Measurements from ENCODE around the gene TINCR. TPM values are rescaled to one million over a fixed set of nuclear protein-coding genes. Genes with fewer than 3 reads are reported as not detected.

Gene TINCR
- total RNA-seq, 3 donors from 2014 or later (not counting 1 experiment from before 2014, with no cell fraction given): 1.6 to 2.2 (median 1.7) TPM

DNA sequence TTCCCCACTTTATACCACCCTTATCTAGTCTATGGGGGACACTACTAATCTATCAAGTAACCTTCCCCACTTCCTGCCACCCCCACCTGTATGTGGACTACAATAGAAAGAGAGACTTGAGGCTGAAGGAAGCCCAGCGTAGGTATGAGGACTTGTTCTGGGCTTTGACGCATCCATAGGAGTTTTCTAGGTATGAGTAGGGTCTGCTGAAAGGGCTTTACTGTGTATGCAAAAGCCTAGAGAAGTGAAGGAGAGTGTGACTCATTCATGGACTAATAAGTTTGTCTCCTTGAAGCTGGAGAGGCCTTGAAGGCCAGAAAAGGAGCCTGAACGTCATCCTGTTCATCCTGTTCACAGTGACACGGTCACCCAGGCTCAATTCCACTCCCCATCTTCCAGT lies 21.8 kb downstream of the TINCR start:
- no peaks in the 10 kb centered on the region for H3K4me1 Mint-ChIP-seq
- Histone ChIP-seq H3K4me1 (ENCODE audit: control insufficient read depth, insufficient read depth, low read length) (no peaks in the 10 kb centered on the region), H3K36me3 (ENCODE audit: control insufficient read depth, insufficient read depth, low read length) (no peaks in the 10 kb centered on the region), H3K4me3 (ENCODE audit: low read length) (no peak overlapping the region), H3K27me3 (ENCODE audit: control insufficient read depth, insufficient read depth, low read length) (no peaks in the 10 kb centered on the region), H3K9me3 (ENCODE audit: control insufficient read depth, insufficient read depth, low read length) (no peaks in the 10 kb centered on the region), H3K27ac (ENCODE audit: low read length) (no peak overlapping the region)
- TF ChIP-seq, protein P1, sequence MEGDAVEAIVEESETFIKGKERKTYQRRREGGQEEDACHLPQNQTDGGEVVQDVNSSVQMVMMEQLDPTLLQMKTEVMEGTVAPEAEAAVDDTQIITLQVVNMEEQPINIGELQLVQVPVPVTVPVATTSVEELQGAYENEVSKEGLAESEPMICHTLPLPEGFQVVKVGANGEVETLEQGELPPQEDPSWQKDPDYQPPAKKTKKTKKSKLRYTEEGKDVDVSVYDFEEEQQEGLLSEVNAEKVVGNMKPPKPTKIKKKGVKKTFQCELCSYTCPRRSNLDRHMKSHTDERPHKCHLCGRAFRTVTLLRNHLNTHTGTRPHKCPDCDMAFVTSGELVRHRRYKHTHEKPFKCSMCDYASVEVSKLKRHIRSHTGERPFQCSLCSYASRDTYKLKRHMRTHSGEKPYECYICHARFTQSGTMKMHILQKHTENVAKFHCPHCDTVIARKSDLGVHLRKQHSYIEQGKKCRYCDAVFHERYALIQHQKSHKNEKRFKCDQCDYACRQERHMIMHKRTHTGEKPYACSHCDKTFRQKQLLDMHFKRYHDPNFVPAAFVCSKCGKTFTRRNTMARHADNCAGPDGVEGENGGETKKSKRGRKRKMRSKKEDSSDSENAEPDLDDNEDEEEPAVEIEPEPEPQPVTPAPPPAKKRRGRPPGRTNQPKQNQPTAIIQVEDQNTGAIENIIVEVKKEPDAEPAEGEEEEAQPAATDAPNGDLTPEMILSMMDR (IDR thresholded peaks at IDR 0.05): no peak
- no peak for ATAC-seq
- H3K36me3 Mint-ChIP-seq: no peaks in the 10 kb centered on the region
- WGBS (ENCODE audit: insufficient coverage): 70% methylated on average over 4 of the region's 4 CpGs
- no peak overlapping the region for H3K27ac Mint-ChIP-seq
- intact Hi-C loops (cut with micrococcal nuclease): no loop called here
- peaks cover 0 to 7% of the 10 kb centered on the region in 2 donors for H3K27me3 Mint-ChIP-seq (ENCODE audit: low read depth in 2 of 2)
- no peak overlapping the region for H3K4me3 Mint-ChIP-seq
- no peak for DNase-seq
- H3K9me3 Mint-ChIP-seq: no peaks in the 10 kb centered on the region

DNA sequence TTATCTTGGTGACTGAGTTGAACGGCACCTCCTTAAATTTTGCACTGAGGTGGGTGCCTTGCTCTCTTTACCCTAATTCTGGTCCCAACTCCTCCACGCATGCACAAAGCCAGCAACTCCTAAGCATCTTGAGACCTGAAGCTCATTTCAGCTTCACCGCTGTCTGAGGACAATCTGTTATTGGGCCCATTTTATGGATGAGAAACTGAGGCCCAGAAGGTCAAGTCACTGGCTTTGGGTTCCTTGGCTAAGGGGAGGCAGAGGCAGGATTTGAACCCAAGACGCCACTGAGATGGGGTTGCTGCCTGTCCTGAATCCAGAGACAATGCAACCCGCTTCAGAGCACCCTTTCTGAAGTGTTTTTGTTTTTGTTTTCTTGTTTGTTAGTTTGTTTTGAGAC lies 22.7 kb downstream of the TINCR start:
- H3K4me1 ChIP-seq (ENCODE audit: control insufficient read depth, insufficient read depth, low read length): no peaks in the 10 kb centered on the region
- no peaks in the 10 kb centered on the region for H3K9me3 ChIP-seq (ENCODE audit: control insufficient read depth, insufficient read depth, low read length)
- no peak overlapping the region for H3K4me3 ChIP-seq (ENCODE audit: low read length)
- no peak overlapping the region for H3K27ac ChIP-seq (ENCODE audit: low read length)
- 85% methylated on average over 5 of the region's 5 CpGs for WGBS (ENCODE audit: insufficient coverage)
- Mint-ChIP-seq H3K27me3 (ENCODE audit: low read depth in 2 of 2) (peaks cover 0 to 7% of the 10 kb centered on the region in 2 donors), H3K4me1 (no peaks in the 10 kb centered on the region), H3K4me3 (no peak overlapping the region), H3K36me3 (no peaks in the 10 kb centered on the region), H3K9me3 (no peaks in the 10 kb centered on the region), H3K27ac (no peak overlapping the region)
- intact Hi-C loops (cut with micrococcal nuclease): no loop called here
- H3K27me3 ChIP-seq (ENCODE audit: control insufficient read depth, insufficient read depth, low read length): no peaks in the 10 kb centered on the region
- ATAC-seq (no peak), DNase-seq (no peak)
- no peaks in the 10 kb centered on the region for H3K36me3 ChIP-seq (ENCODE audit: control insufficient read depth, insufficient read depth, low read length)
- TF ChIP-seq, protein P1 (IDR thresholded peaks at IDR 0.05): no peak

GRCh38 chr19:5542665-5543064 lies 25.1 kb downstream of the TINCR start:
- Mint-ChIP-seq H3K4me1 (no peaks in the 10 kb centered on the region), H3K36me3 (no peaks in the 10 kb centered on the region), H3K27me3 (ENCODE audit: low read depth in 2 of 2) (peaks cover 0 to 5% of the 10 kb centered on the region in 2 donors), H3K9me3 (no peaks in the 10 kb centered on the region), H3K27ac (no peak overlapping the region), H3K4me3 (no peak overlapping the region)
- Histone ChIP-seq H3K36me3 (ENCODE audit: control insufficient read depth, insufficient read depth, low read length) (no peaks in the 10 kb centered on the region), H3K27me3 (ENCODE audit: control insufficient read depth, insufficient read depth, low read length) (peaks cover under 1% of the 10 kb centered on the region), H3K27ac (ENCODE audit: low read length) (no peak overlapping the region), H3K4me1 (ENCODE audit: control insufficient read depth, insufficient read depth, low read length) (no peaks in the 10 kb centered on the region), H3K4me3 (ENCODE audit: low read length) (no peak overlapping the region), H3K9me3 (ENCODE audit: control insufficient read depth, insufficient read depth, low read length) (no peaks in the 10 kb centered on the region)
- ATAC-seq: no peak
- 54% methylated on average over 8 of the region's 8 CpGs for WGBS (ENCODE audit: insufficient coverage)
- TF ChIP-seq, protein P1 (IDR thresholded peaks at IDR 0.05): no peak
- DNase-seq: no peak
- intact Hi-C loops (cut with micrococcal nuclease): no loop called here

DNA sequence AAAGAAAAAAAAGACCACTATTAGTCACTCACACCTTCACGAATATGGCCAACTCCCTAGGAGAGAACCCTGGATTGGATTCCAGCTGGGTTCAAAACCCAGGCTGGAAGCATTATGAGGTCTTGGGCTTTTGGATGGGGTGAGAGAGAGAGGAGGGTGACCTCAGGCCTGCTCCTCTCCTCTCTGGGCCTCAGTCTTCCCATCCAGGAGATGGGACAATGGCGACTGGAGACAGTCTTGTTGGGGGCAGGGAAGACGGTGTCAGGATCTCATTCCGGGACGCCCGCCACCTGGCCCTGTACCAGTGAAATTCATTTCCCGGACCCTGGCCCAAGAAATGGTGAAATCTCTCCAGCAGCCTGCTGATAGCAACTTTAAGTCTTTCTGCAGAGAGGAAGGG lies 26.3 kb downstream of the TINCR start:
- H3K27ac ChIP-seq (ENCODE audit: low read length): no peak overlapping the region
- no peak for DNase-seq
- H3K9me3 ChIP-seq (ENCODE audit: control insufficient read depth, insufficient read depth, low read length): no peaks in the 10 kb centered on the region
- Mint-ChIP-seq H3K4me3 (no peak overlapping the region), H3K27me3 (ENCODE audit: low read depth in 2 of 2) (peaks cover 0 to 7% of the 10 kb centered on the region in 2 donors), H3K4me1 (no peaks in the 10 kb centered on the region), H3K9me3 (no peaks in the 10 kb centered on the region), H3K36me3 (no peaks in the 10 kb centered on the region), H3K27ac (no peak overlapping the region)
- H3K36me3 ChIP-seq (ENCODE audit: control insufficient read depth, insufficient read depth, low read length): no peaks in the 10 kb centered on the region
- H3K4me1 ChIP-seq (ENCODE audit: control insufficient read depth, insufficient read depth, low read length): no peaks in the 10 kb centered on the region
- WGBS (ENCODE audit: insufficient coverage): 92% methylated on average over 6 of the region's 7 CpGs
- ATAC-seq: no peak
- TF ChIP-seq, protein P1 (IDR thresholded peaks at IDR 0.05): no peak
- no peak overlapping the region for H3K4me3 ChIP-seq (ENCODE audit: low read length)
- peaks cover 2% of the 10 kb centered on the region for H3K27me3 ChIP-seq (ENCODE audit: control insufficient read depth, insufficient read depth, low read length)
- intact Hi-C loops (cut with micrococcal nuclease): no loop called here
